H1 (cell line): ENCODE results near the gene RPS6KA2.

ENCODE experiments used
- GABPA ChIP-seq: IDR thresholded peaks from 2 replicates; pipeline ENCODE4 v1.6.1; 2011; ENCODE audit warnings: mild to moderate bottlenecking, low read length, moderate library complexity, borderline replicate concordance; ENCODE audit not compliant: insufficient read depth
- JUND ChIP-seq: IDR thresholded peaks from 2 replicates; pipeline ENCODE4 v1.6.1; 2011; ENCODE audit warnings: mild to moderate bottlenecking, improper control_type of control experiment, low read length
- KDM4A ChIP-seq: IDR thresholded peaks from one replicate; pipeline ENCODE4 v1.7.1; 2012; ENCODE audit warnings: low read depth, mild to moderate bottlenecking, moderate library complexity, low read length, inconsistent platforms; ENCODE audit not compliant: severe bottlenecking
- RNF2 ChIP-seq: fragments of 200-900, 300-1000 bp; sonication (generic); IDR thresholded peaks from 2 replicates; pipeline ENCODE4 v1.7.1; 2016; ENCODE audit warnings: borderline replicate concordance, low read depth, mild to moderate bottlenecking, antibody characterized with exemption, low read length; ENCODE audit not compliant: poor library complexity, severe bottlenecking; ENCODE audit errors: missing control alignments
- TEAD4 ChIP-seq: IDR thresholded peaks from 2 replicates; pipeline ENCODE4 v1.6.1; 2012; ENCODE audit warnings: low read depth, low read length, inconsistent platforms, mixed read lengths
- TF ChIP-seq, protein P1 (sequence below): IDR thresholded peaks from 2 replicates; pipeline ENCODE4 v1.6.1; 2012; ENCODE audit warnings: inconsistent platforms
- TF ChIP-seq, protein P2 (sequence below), 3 experiments: IDR thresholded peaks; 1 replicate in 2 of 3; 2 replicates in 1 of 3; pipeline versions ENCODE4 v1.5.1 to v1.6.1; 2011; ENCODE audit warnings: low read length in 3 of 3, mild to moderate bottlenecking in 3 of 3, inconsistent platforms in 2 of 3, low read depth in 1 of 3, moderate library complexity in 1 of 3; ENCODE audit not compliant: insufficient read depth in 1 of 3; ENCODE audit errors: control extremely low read depth in 1 of 3

DNA sequence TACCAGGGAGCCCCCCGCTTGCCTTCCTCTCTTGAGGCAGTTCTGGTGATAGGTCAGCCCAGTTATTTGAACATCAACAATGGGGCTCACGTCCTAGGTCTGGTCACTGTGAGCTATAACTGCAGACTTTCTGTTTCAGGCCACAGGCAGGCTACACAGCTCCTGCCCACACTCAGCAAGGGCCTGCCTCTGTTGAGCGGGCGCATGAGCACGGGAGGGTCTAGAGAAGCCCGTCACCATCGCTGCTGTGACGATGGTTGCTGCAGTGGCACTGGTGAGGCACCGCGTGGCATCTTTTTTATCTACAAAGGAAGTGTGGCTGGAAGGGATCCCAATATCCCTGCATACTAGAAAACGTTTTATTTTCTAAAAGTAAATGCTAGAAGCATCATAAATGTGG is 118.3 kb downstream of the RPS6KA2 start:
- TF ChIP-seq TEAD4: no peak
- TF ChIP-seq, protein P1, sequence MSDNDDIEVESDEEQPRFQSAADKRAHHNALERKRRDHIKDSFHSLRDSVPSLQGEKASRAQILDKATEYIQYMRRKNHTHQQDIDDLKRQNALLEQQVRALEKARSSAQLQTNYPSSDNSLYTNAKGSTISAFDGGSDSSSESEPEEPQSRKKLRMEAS: no peak
- no peak for TF ChIP-seq RNF2
- TF ChIP-seq JUND: no peak
- TF ChIP-seq KDM4A: no peak
- TF ChIP-seq, protein P2, sequence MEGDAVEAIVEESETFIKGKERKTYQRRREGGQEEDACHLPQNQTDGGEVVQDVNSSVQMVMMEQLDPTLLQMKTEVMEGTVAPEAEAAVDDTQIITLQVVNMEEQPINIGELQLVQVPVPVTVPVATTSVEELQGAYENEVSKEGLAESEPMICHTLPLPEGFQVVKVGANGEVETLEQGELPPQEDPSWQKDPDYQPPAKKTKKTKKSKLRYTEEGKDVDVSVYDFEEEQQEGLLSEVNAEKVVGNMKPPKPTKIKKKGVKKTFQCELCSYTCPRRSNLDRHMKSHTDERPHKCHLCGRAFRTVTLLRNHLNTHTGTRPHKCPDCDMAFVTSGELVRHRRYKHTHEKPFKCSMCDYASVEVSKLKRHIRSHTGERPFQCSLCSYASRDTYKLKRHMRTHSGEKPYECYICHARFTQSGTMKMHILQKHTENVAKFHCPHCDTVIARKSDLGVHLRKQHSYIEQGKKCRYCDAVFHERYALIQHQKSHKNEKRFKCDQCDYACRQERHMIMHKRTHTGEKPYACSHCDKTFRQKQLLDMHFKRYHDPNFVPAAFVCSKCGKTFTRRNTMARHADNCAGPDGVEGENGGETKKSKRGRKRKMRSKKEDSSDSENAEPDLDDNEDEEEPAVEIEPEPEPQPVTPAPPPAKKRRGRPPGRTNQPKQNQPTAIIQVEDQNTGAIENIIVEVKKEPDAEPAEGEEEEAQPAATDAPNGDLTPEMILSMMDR (IDR thresholded peaks at IDR 0.05; ENCODE audit: control extremely low read depth in 1 of 3, insufficient read depth in 1 of 3, low read depth in 1 of 3, low read length in 3 of 3): no peak
- no peak for TF ChIP-seq GABPA
